ENCODE results near the gene PRCP.

DNA sequence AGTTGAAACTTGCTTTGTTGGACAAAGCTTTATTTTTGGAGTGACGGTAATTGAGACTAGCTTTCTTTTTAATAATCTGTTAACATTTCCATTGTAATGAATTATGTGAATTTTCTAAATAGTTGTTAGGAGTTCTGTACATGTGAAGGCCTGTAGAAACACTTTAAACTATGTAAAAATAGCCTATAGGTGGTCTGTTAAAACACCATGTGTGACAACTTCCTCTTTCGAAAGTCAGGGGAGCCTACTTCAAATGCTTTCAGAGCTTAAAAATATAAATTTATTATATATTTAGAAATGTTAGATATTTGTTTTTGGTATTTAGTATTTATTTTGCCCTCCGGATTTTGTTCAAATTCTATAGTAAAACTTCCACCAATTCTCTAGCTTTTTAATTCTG is 30.0 kb upstream of the PRCP start:
- TF ChIP-seq TAF1 (IDR thresholded peaks at IDR 0.05; ENCODE audit: borderline replicate concordance, insufficient read depth, low read length): no peak
- no peak for TF ChIP-seq POLR2AphosphoS5 (IDR thresholded peaks at IDR 0.05; ENCODE audit: low read depth, low read length)
